ENCODE data around the gene ZSCAN1. TPM values are rescaled to one million over a fixed set of nuclear protein-coding genes. Genes with fewer than 3 reads are reported as not detected.

ZSCAN1 gene
- total and polyA plus RNA-seq, 9 donors = 0.35 to 1.8 (median 1.0) TPM

DNA sequence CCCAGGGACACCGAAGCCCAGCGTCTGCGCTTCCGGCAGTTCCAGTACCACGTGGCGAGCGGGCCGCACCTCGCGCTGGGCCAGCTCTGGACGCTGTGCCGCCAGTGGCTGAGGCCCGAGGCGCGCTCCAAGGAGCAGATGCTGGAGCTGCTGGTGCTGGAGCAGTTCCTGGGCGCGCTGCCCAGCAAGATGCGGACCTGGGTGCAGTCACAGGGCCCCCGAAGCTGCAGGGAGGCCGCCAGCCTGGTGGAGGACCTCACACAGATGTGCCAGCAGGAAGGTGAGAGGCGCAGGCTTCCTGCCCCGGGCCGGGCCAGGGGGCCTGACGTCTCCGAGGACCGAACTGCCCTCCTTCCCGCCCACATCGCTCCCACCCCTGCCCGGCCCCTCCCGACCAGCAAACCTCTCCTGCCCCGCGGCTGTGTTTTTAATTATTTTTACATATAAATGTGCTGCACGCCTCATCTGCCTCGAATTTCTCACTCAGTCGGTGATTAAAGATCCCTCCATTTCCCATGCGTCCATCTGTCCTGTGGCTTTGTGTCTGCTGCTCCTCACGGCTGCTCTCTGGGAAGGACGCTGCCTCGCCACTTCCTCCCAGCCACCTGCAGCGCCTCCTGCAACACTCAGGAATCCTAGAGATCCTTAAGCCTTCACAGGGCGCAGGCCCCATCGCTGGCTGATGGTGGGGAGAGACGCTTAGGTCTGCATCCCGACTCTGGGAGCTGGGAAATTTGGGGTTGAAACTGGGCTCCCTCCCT is 4.3 kb downstream of the ZSCAN1 start:
- Histone ChIP-seq H3K4me3 (ENCODE audit: low read length) (no peak overlapping the region), H3K36me3 (ENCODE audit: control insufficient read depth, insufficient read depth, low read length) (no peaks in the 10 kb centered on the region), H3K27me3 (ENCODE audit: control insufficient read depth, insufficient read depth, low read length) (peaks cover 6% of the 10 kb centered on the region), H3K4me1 (ENCODE audit: control insufficient read depth, insufficient read depth, low read length) (peaks cover 5% of the 10 kb centered on the region), H3K27ac (ENCODE audit: low read length) (no peak overlapping the region), H3K9me3 (replicated peaks; ENCODE audit: control insufficient read depth, low read depth, low read length) (peaks cover 27% of the 10 kb centered on the region)
- 21% methylated on average over 24 of the region's 44 CpGs for WGBS (ENCODE audit: insufficient coverage)
- peak; percentile 22 for DNase-seq

- Histone ChIP-seq H3K27ac (ENCODE audit: low read length) (no peak overlapping the region), H3K36me3 (ENCODE audit: control insufficient read depth, insufficient read depth, low read length) (no peaks in the 10 kb centered on the region), H3K9me3 (replicated peaks; ENCODE audit: control insufficient read depth, low read depth, low read length) (peaks cover 32% of the 10 kb centered on the region), H3K4me1 (ENCODE audit: control insufficient read depth, insufficient read depth, low read length) (no peaks in the 10 kb centered on the region), H3K4me3 (ENCODE audit: low read length) (no peak overlapping the region), H3K27me3 (ENCODE audit: control insufficient read depth, insufficient read depth, low read length) (peaks cover 6% of the 10 kb centered on the region)
- WGBS (ENCODE audit: insufficient coverage) = 16% methylated on average over 6 of the region's 8 CpGs
- DNase-seq = no peak
Observed at GRCh38 chr19:58038688-58039204, 4.9 kb downstream of the ZSCAN1 start.

GRCh38 chr19:58040751-58041525 is 7.1 kb downstream of the ZSCAN1 start:
- Histone ChIP-seq H3K4me1 (ENCODE audit: control insufficient read depth, insufficient read depth, low read length) (no peaks in the 10 kb centered on the region), H3K9me3 (replicated peaks; ENCODE audit: control insufficient read depth, low read depth, low read length) (peaks cover 47% of the 10 kb centered on the region), H3K27ac (ENCODE audit: low read length) (no peak overlapping the region)

GRCh38 chr19:58042495-58043340 is 8.9 kb downstream of the ZSCAN1 start:
- peaks cover 64% of the 10 kb centered on the region for H3K9me3 ChIP-seq (replicated peaks; ENCODE audit: control insufficient read depth, low read depth, low read length)
- no peak overlapping the region for H3K27ac ChIP-seq (ENCODE audit: low read length)
- no peak overlapping the region for H3K4me3 ChIP-seq (ENCODE audit: low read length)
- WGBS (ENCODE audit: insufficient coverage) = 48% methylated on average over 28 of the region's 54 CpGs
- no peaks in the 10 kb centered on the region for H3K4me1 ChIP-seq (ENCODE audit: control insufficient read depth, insufficient read depth, low read length)
- no peaks in the 10 kb centered on the region for H3K36me3 ChIP-seq (ENCODE audit: control insufficient read depth, insufficient read depth, low read length)
- no peak for DNase-seq
- peaks cover 6% of the 10 kb centered on the region for H3K27me3 ChIP-seq (ENCODE audit: control insufficient read depth, insufficient read depth, low read length)

More at GRCh38 chr19:58040751-58041525, 7.1 kb downstream of the ZSCAN1 start:
- 82% methylated on average over 18 of the region's 21 CpGs for WGBS (ENCODE audit: insufficient coverage)
- H3K27me3 ChIP-seq (ENCODE audit: control insufficient read depth, insufficient read depth, low read length) = peaks cover 6% of the 10 kb centered on the region
- no peak overlapping the region for H3K4me3 ChIP-seq (ENCODE audit: low read length)
- H3K36me3 ChIP-seq (ENCODE audit: control insufficient read depth, insufficient read depth, low read length) = no peaks in the 10 kb centered on the region
- DNase-seq = no peak

- Histone ChIP-seq H3K9me3 (replicated peaks; ENCODE audit: control insufficient read depth, low read depth, low read length) (peaks cover 76% of the 10 kb centered on the region), H3K27me3 (ENCODE audit: control insufficient read depth, insufficient read depth, low read length) (peaks cover 2% of the 10 kb centered on the region), H3K36me3 (ENCODE audit: control insufficient read depth, insufficient read depth, low read length) (no peaks in the 10 kb centered on the region), H3K4me1 (ENCODE audit: control insufficient read depth, insufficient read depth, low read length) (no peaks in the 10 kb centered on the region), H3K4me3 (ENCODE audit: low read length) (no peak overlapping the region), H3K27ac (ENCODE audit: low read length) (no peak overlapping the region)
- 68% methylated on average over 41 of the region's 42 CpGs for WGBS (ENCODE audit: insufficient coverage)
- no peak for DNase-seq
Observed at GRCh38 chr19:58044391-58044790, 10.6 kb downstream of the ZSCAN1 start.

GRCh38 chr19:58044886-58045285 is 11.1 kb downstream of the ZSCAN1 start:
- Histone ChIP-seq H3K36me3 (ENCODE audit: control insufficient read depth, insufficient read depth, low read length) (no peaks in the 10 kb centered on the region), H3K27me3 (ENCODE audit: control insufficient read depth, insufficient read depth, low read length) (peaks cover 2% of the 10 kb centered on the region), H3K27ac (ENCODE audit: low read length) (no peak overlapping the region), H3K9me3 (replicated peaks; ENCODE audit: control insufficient read depth, low read depth, low read length) (peaks cover 81% of the 10 kb centered on the region), H3K4me1 (ENCODE audit: control insufficient read depth, insufficient read depth, low read length) (no peaks in the 10 kb centered on the region), H3K4me3 (ENCODE audit: low read length) (no peak overlapping the region)
- DNase-seq = no peak
- 96% methylated on average over 25 of the region's 26 CpGs for WGBS (ENCODE audit: insufficient coverage)

DNA sequence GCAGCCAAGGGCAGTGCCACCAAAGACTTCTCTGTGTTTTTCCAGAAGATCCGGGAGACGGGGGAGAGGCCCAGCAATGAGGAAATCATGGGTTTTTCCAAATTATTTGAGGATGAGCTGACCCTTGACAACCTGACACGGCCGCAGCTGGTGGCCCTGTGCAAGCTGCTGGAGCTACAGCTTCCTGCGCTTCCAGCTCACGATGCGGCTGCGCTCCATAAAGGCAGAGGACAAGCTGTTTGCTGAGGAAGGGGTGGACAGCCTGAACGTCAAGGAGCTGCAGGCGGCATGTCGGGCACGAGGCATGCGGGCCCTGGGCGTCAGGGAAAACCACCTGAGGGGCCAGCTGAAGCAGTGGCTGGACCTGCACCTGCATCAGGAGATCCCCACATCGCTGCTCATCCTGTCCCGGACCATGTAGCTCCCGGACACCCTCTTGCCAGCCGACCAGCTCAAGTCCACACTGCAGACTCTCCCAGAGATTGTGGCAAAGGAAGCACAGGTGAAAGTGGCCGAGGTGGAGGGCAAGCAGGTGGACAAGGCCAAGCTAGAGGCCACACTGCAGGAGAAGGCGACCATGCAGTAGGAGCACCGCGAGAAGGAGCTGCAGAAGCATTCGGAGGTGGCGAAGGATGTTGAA is 11.7 kb downstream of the ZSCAN1 start:
- 96% methylated on average over 23 of the region's 24 CpGs for WGBS (ENCODE audit: insufficient coverage)
- peaks cover 76% of the 10 kb centered on the region for H3K9me3 ChIP-seq (replicated peaks; ENCODE audit: control insufficient read depth, low read depth, low read length)
- no peaks in the 10 kb centered on the region for H3K36me3 ChIP-seq (ENCODE audit: control insufficient read depth, insufficient read depth, low read length)
- H3K4me3 ChIP-seq (ENCODE audit: low read length) = no peak overlapping the region
- DNase-seq = no peak
- H3K27ac ChIP-seq (ENCODE audit: low read length) = no peak overlapping the region
- H3K27me3 ChIP-seq (ENCODE audit: control insufficient read depth, insufficient read depth, low read length) = peaks cover 2% of the 10 kb centered on the region
- H3K4me1 ChIP-seq (ENCODE audit: control insufficient read depth, insufficient read depth, low read length) = no peaks in the 10 kb centered on the region

DNA sequence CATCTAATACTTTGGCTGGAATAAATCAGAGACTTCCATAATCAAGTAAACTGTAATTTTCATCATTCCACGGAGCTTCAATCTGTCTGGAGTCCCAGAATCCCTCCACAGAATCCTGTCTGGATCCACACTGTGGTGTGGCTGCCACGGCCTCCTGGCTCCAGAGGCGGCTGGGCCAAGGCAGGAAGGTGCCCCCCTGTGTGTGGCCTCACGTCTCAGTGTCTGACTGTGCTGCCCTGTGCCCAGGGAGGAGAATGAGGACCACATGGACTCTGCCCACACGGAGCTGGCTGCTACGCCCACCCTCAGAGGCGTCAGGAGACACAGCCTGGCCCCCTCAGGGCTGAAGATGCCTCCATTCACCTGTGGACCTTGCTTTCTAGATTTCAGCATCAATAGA is 13.0 kb downstream of the ZSCAN1 start:
- Histone ChIP-seq H3K4me3 (ENCODE audit: low read length) (no peak overlapping the region), H3K4me1 (ENCODE audit: control insufficient read depth, insufficient read depth, low read length) (no peaks in the 10 kb centered on the region), H3K36me3 (ENCODE audit: control insufficient read depth, insufficient read depth, low read length) (no peaks in the 10 kb centered on the region), H3K27me3 (ENCODE audit: control insufficient read depth, insufficient read depth, low read length) (peaks cover 2% of the 10 kb centered on the region), H3K9me3 (replicated peaks; ENCODE audit: control insufficient read depth, low read depth, low read length) (peaks cover 79% of the 10 kb centered on the region), H3K27ac (ENCODE audit: low read length) (no peak overlapping the region)
- no peak for DNase-seq
- WGBS (ENCODE audit: insufficient coverage) = 93% methylated on average over 7 of the region's 7 CpGs

DNA sequence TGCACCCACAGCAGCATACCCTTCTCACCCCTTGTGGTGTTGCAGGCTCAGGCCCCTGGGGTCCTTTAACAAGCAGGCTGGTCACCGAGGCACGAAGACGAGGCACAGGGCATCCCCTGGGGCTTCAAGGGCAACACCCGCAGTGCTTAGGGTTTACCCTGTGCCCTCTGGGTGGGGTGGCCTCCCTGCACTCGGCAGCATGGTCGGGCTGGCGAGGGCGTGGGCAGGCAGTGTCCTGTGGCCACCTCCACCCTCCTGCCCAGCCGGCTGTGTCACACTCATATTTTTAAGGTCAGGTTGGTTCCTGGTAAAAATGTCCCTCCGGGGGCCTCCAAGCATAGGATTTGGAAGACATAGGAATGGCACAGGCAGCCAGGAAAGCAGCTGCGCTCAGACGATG is 13.8 kb downstream of the ZSCAN1 start:
- no peak for DNase-seq
- Histone ChIP-seq H3K36me3 (ENCODE audit: control insufficient read depth, insufficient read depth, low read length) (no peaks in the 10 kb centered on the region), H3K27ac (ENCODE audit: low read length) (no peak overlapping the region), H3K4me3 (ENCODE audit: low read length) (no peak overlapping the region), H3K27me3 (ENCODE audit: control insufficient read depth, insufficient read depth, low read length) (peaks cover 2% of the 10 kb centered on the region), H3K9me3 (replicated peaks; ENCODE audit: control insufficient read depth, low read depth, low read length) (peaks cover 84% of the 10 kb centered on the region), H3K4me1 (ENCODE audit: control insufficient read depth, insufficient read depth, low read length) (no peaks in the 10 kb centered on the region)
- 93% methylated on average over 9 of the region's 12 CpGs for WGBS (ENCODE audit: insufficient coverage)
